ENCODE results near the gene VPS45. TPM values are rescaled to one million over a fixed set of nuclear protein-coding genes. Genes with fewer than 3 reads are reported as not detected.
"Not testable (repeated sequence)": the region's sequence is repeated elsewhere in the genome, so short reads cannot be mapped to it uniquely, and the experiment has no call there.

Gene VPS45
- total RNA-seq, 1 experiment from 2014 or later, result 47.8 TPM

GRCh38 chr1:150049926-150050325, 17.6 kb upstream of the VPS45 start:
- no peak for TF ChIP-seq EZH2phosphoT487 (IDR thresholded peaks at IDR 0.05; ENCODE audit: borderline replicate concordance, low read length)
- no peak for TF ChIP-seq CTCF (conservative IDR thresholded peaks at IDR 0.05; ENCODE audit: low read depth, low read length)
- TF ChIP-seq EZH2 (IDR thresholded peaks at IDR 0.05; ENCODE audit: low read length, unreplicated experiment), result no peak
- Histone ChIP-seq H3K4me3 (ENCODE audit: low read length) (no peak overlapping the region), H4K20me1 (ENCODE audit: low read length) (no peaks in the 10 kb centered on the region), H3K4me2 (ENCODE audit: low read length) (no peak overlapping the region), H2AFZ (ENCODE audit: low read length) (no peak overlapping the region), H3K27me3 (ENCODE audit: low read length) (no peaks in the 10 kb centered on the region), H3K9me3 (ENCODE audit: low read length) (no peaks in the 10 kb centered on the region), H3K9me2 (replicated peaks; ENCODE audit: low read length) (no peaks in the 10 kb centered on the region), H3K4me1 (ENCODE audit: insufficient read depth, low read length) (peaks cover 12% of the 10 kb centered on the region), H3F3A (ENCODE audit: low read length, unreplicated experiment) (no peaks in the 10 kb centered on the region), H3K36me3 (ENCODE audit: low read depth, low read length) (no peaks in the 10 kb centered on the region), H3K9ac (ENCODE audit: low read length) (no peak overlapping the region), H3K79me2 (ENCODE audit: low read length) (no peaks in the 10 kb centered on the region), H3K27ac (ENCODE audit: low read length) (no peak overlapping the region)
- no peak for ATAC-seq
- no peak for DNase-seq
- ChIA-PET POLR2A (ENCODE audit: unreplicated experiment) (no interaction called here), CTCF (interaction anchor here (0.6 to 1.0 kb wide), 5 partner anchors 54 to 163 kb away, joined by 3 read pairs; no protein-coding TSS in a partner anchor)
- no TSS peak for BruUV-seq (replicated peaks)
- intact Hi-C loops (cut with micrococcal nuclease), result loop anchor here (1.0 to 5.0 kb wide), 4 partner anchors 39 to 162 kb away; partner anchors contain the start of gene OTUD7B

- no peak for ATAC-seq
Observed at GRCh38 chr1:150051089-150051373, 16.5 kb upstream of the VPS45 start.

GRCh38 chr1:150051905-150052412, 15.6 kb upstream of the VPS45 start:
- H3F3A ChIP-seq (ENCODE audit: low read length, unreplicated experiment); H2AFZ ChIP-seq (ENCODE audit: low read length); H3K4me3 ChIP-seq (ENCODE audit: low read length); H3K36me3 ChIP-seq (ENCODE audit: low read depth, low read length); H3K9me3 ChIP-seq (ENCODE audit: low read length); DNase-seq; H3K79me2 ChIP-seq (ENCODE audit: low read length); CTCF ChIA-PET; H3K9me2 ChIP-seq (replicated peaks; ENCODE audit: low read length); POLR2A ChIA-PET (ENCODE audit: unreplicated experiment); H3K27me3 ChIP-seq (ENCODE audit: low read length); H3K9ac ChIP-seq (ENCODE audit: low read length); H3K4me2 ChIP-seq (ENCODE audit: low read length); H4K20me1 ChIP-seq (ENCODE audit: low read length); H3K27ac ChIP-seq (ENCODE audit: low read length); BruUV-seq (replicated peaks): not testable (repeated sequence)
- ATAC-seq, result peak; percentile 63
- intact Hi-C loops (cut with micrococcal nuclease), result loop anchor here (2.0 to 5.0 kb wide), 2 partner anchors 41 to 55 kb away; partner anchors contain the start of gene OTUD7B
- peaks cover 12% of the 10 kb centered on the region for H3K4me1 ChIP-seq (ENCODE audit: insufficient read depth, low read length)

More at GRCh38 chr1:150051089-150051373, 16.5 kb upstream of the VPS45 start:
- CTCF ChIA-PET, result interaction anchor here (0.6 to 1.0 kb wide), 2 partner anchors 55 to 113 kb away, joined by 3 to 5 read pairs; no protein-coding TSS in a partner anchor
- Histone ChIP-seq H3K4me2 (ENCODE audit: low read length) (no peak overlapping the region), H3K4me1 (ENCODE audit: insufficient read depth, low read length) (peaks cover 12% of the 10 kb centered on the region), H3K27me3 (ENCODE audit: low read length) (no peaks in the 10 kb centered on the region), H3K9me3 (ENCODE audit: low read length) (no peaks in the 10 kb centered on the region), H3K4me3 (ENCODE audit: low read length) (no peak overlapping the region), H3K27ac (ENCODE audit: low read length) (no peak overlapping the region), H4K20me1 (ENCODE audit: low read length) (no peaks in the 10 kb centered on the region), H3F3A (ENCODE audit: low read length, unreplicated experiment) (no peaks in the 10 kb centered on the region), H3K9ac (ENCODE audit: low read length) (no peak overlapping the region), H3K79me2 (ENCODE audit: low read length) (no peaks in the 10 kb centered on the region), H3K9me2 (replicated peaks; ENCODE audit: low read length) (no peaks in the 10 kb centered on the region), H3K36me3 (ENCODE audit: low read depth, low read length) (no peaks in the 10 kb centered on the region), H2AFZ (ENCODE audit: low read length) (no peak overlapping the region)
- no TSS peak for BruUV-seq (replicated peaks)
- intact Hi-C loops (cut with micrococcal nuclease), result loop anchor here (2.0 to 5.0 kb wide), 2 partner anchors 40 to 54 kb away; partner anchors contain the start of gene OTUD7B
- no peak for DNase-seq
- POLR2A ChIA-PET (ENCODE audit: unreplicated experiment), result no interaction called here
- no peak for TF ChIP-seq EZH2 (IDR thresholded peaks at IDR 0.05; ENCODE audit: low read length, unreplicated experiment)
- no peak for TF ChIP-seq CTCF (conservative IDR thresholded peaks at IDR 0.05; ENCODE audit: low read depth, low read length)
- TF ChIP-seq EZH2phosphoT487 (IDR thresholded peaks at IDR 0.05; ENCODE audit: borderline replicate concordance, low read length), result no peak

Data from PC-3 (cell line).